ENCODE measurements around the gene LPGAT1. TPM values are rescaled to one million over a fixed set of nuclear protein-coding genes. Genes with fewer than 3 reads are reported as not detected.
"Not testable (repeated sequence)": the region's sequence is repeated elsewhere in the genome, so short reads cannot be mapped to it uniquely, and the experiment has no call there.

LPGAT1 gene
- total RNA-seq, 4 donors from 2014 or later: 49.0 to 76.2 (median 62.2) TPM

DNA sequence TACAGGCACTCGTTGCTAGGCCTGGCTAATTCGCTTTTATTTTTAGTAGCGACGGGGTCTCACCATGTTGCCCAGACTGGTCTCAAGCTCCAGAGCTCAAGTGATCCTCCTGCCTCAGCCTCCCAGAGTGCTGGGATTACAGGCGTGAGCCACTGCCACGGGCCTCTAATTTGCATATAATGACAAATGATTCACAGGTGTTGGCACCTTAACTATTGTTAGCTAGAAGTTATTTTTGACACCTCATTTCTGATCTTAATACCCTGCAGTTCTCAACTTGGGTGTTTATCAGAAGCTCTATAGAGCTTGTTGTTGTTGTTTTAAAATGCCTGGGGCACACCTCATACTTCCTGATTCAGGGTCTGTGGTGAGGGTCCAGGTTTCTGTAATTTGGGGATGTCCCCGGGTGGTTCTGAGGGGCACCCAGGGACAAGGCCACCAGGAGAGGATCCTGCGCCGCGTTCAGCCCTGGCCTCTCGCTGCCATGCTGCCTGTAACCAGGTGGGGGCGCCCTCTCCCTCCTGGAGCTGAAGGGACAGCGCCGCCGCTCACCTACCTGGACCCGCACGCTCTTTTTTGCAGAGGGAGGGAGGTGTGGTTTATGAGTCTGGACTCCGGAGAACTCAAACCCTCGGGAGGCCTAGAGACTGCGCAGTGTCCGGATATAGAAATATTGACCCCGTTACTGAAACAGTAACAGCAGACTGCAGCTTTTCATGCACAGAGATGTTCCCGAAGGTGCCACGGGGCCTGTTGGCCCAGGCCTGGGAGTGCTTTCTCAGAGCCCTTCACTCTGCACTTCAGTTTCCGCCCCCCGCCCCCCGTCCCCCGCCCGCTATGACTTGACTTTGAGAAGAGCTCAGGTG, 132.2 kb downstream of the LPGAT1 start:
- intact Hi-C loops (cut with DNase I): loop anchor here (2.0 kb wide), 1 partner anchor 132 kb away; the partner anchor contains the start of gene LPGAT1
- Histone ChIP-seq H3K27me3 (peaks cover 0 to 8% (median 0%) of the 10 kb centered on the region in 4 donors), H3K4me3 (peak overlapping the region; percentile 21 to 47 (median 30)), H3K4me1 (peaks cover 4 to 11% (median 10%) of the 10 kb centered on the region in 4 donors), H3K36me3 (no peaks in the 10 kb centered on the region), H3K27ac (replicated peaks in 1 of 4) (no peak overlapping the region), H3K9me3 (no peaks in the 10 kb centered on the region)
- 32% methylated on average over 28 of the region's 29 CpGs for WGBS
- no peak for DNase-seq (ENCODE audit: extremely low spot score)
- peak in 1 of 2 donors; percentile 39 for TF ChIP-seq POLR2AphosphoS5 (IDR thresholded peaks at IDR 0.05)
- TF ChIP-seq, protein P1, sequence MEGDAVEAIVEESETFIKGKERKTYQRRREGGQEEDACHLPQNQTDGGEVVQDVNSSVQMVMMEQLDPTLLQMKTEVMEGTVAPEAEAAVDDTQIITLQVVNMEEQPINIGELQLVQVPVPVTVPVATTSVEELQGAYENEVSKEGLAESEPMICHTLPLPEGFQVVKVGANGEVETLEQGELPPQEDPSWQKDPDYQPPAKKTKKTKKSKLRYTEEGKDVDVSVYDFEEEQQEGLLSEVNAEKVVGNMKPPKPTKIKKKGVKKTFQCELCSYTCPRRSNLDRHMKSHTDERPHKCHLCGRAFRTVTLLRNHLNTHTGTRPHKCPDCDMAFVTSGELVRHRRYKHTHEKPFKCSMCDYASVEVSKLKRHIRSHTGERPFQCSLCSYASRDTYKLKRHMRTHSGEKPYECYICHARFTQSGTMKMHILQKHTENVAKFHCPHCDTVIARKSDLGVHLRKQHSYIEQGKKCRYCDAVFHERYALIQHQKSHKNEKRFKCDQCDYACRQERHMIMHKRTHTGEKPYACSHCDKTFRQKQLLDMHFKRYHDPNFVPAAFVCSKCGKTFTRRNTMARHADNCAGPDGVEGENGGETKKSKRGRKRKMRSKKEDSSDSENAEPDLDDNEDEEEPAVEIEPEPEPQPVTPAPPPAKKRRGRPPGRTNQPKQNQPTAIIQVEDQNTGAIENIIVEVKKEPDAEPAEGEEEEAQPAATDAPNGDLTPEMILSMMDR (IDR thresholded peaks at IDR 0.05): peak; percentile 83 to 98 (median 86)
- no peak for TF ChIP-seq EP300 (IDR thresholded peaks at IDR 0.05)

GRCh38 chr1:211697356-211697755, 133.2 kb downstream of the LPGAT1 start:
- no peaks in the 10 kb centered on the region for H3K36me3 ChIP-seq
- WGBS: 83% methylated on average over 1 of the region's 1 CpG
- H3K4me1 ChIP-seq: peaks cover 4 to 11% (median 10%) of the 10 kb centered on the region in 4 donors
- H3K4me3 ChIP-seq: no peak overlapping the region
- H3K9me3 ChIP-seq: no peaks in the 10 kb centered on the region
- no peak for DNase-seq (ENCODE audit: extremely low spot score)
- H3K27me3 ChIP-seq: peaks cover 0 to 8% (median 0%) of the 10 kb centered on the region in 4 donors
- intact Hi-C loops (cut with DNase I): no loop called here
- H3K27ac ChIP-seq (replicated peaks in 1 of 4): no peak overlapping the region
- TF ChIP-seq POLR2AphosphoS5 (IDR thresholded peaks at IDR 0.05) (no peak), POLR2A (IDR thresholded peaks at IDR 0.05; ENCODE audit: low read depth) (no peak), EP300 (IDR thresholded peaks at IDR 0.05) (no peak)
- TF ChIP-seq, protein P1 (IDR thresholded peaks at IDR 0.05): no peak

DNA sequence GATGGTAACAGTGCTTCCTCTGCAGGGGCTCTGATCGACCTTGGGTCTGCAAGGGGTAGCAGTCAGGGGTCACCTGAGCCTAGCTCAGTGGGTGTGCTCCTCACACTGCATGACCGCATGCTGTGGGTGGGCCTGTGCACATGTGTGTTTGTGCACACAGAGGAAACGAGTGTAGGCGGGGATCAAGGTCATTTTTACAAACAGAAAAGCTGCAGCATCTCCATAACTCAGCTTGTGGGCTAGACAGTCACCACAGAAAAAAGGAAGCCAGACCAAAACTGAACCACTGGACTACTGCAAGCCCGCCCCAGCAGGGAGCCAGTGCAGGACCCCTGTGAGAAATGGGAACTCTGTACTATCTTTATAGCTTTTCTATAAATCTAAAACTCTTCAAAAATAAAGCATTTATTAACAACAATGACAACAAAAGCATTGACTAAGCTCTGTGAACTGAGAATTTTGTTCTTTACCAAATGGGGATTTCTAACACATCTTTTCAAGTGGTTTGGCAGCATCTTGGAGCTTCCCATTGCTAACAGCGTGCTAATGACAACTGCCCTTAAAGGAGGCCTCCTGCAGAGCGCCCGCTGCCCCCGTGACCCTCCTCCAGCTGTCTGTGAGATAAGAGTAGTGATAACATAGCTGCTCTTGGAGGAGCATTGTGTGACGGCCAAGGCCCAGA, 135.3 kb downstream of the LPGAT1 start:
- Histone ChIP-seq H3K27me3 (peaks cover 0 to 8% (median 0%) of the 10 kb centered on the region in 4 donors), H3K9me3 (no peaks in the 10 kb centered on the region), H3K27ac (replicated peaks in 1 of 4) (no peak overlapping the region), H3K36me3 (no peaks in the 10 kb centered on the region), H3K4me3 (no peak overlapping the region), H3K4me1 (peaks cover 4 to 11% (median 10%) of the 10 kb centered on the region in 4 donors)
- intact Hi-C loops (cut with DNase I): no loop called here
- 81% methylated on average over 10 of the region's 10 CpGs for WGBS
- TF ChIP-seq EP300 (IDR thresholded peaks at IDR 0.05): no peak
- no peak for TF ChIP-seq POLR2AphosphoS5 (IDR thresholded peaks at IDR 0.05)
- no peak for TF ChIP-seq POLR2A (IDR thresholded peaks at IDR 0.05; ENCODE audit: low read depth)
- TF ChIP-seq, protein P1 (IDR thresholded peaks at IDR 0.05): no peak
- DNase-seq (ENCODE audit: extremely low spot score): no peak

DNA sequence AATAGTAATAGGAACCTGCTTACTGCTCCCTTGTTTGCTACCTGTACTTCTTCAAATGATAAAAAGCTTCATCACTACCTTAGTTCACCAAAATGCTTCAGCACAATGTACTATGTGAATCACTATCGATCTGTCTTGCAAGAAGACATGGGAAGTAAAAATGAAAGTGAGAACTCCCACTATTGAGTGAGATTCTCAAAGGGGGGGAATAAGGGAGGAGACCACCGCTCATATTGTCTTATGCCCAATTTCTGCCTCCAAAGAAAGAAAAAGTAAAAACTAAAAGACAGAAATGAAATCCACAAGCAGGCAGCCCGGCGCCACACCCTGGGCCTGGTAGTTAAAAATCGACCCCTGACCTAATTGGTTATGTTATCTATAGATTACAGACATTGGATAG, 136.7 kb downstream of the LPGAT1 start:
- H3K27me3 ChIP-seq; intact Hi-C loops (cut with DNase I); H3K27ac ChIP-seq (replicated peaks in 1 of 4); H3K4me1 ChIP-seq; DNase-seq (ENCODE audit: extremely low spot score); H3K9me3 ChIP-seq; H3K36me3 ChIP-seq; H3K4me3 ChIP-seq: not testable (repeated sequence)
- WGBS: 94% methylated on average over 5 of the region's 5 CpGs

Small RNA genes within 50 kb of the gene (small RNA-seq; reads per million reads assigned to genes)
- 0 reads per million in 3 donors for gene RF00019
- 0 reads per million in 3 donors for gene RN7SL344P

Other genes with a start within 250 kb of the LPGAT1 start
- not detected for gene NEK2, start 155.1 kb downstream of the LPGAT1 start, total RNA-seq
- 10 to 100 TPM in 2 of 4 donors, 1 to 10 TPM in 2; 6.0 to 15.4 (median 11.0) TPM for gene INTS7, start 204.8 kb upstream of the LPGAT1 start, total RNA-seq
- gene DTL, start 205.0 kb upstream of the LPGAT1 start, total RNA-seq: under 1 TPM in 3 of 4 donors, not detected in 1; 0.06 to 0.17 (median 0.17) TPM

Measured in esophagus muscularis mucosa (tissue), 4 donors.